Naive thymus-derived CD4-positive, alpha-beta T cell (primary cell): ENCODE data around the gene EIF6. TPM values are rescaled to one million over a fixed set of nuclear protein-coding genes. Genes with fewer than 3 reads are reported as not detected.

Experiments
- ATAC-seq: fragments of 150-1000 bp; cut with Tn5 transposase; 2 replicates; pipeline ENCODE4 v1.10.0; 2021; ENCODE audit warnings: mild to moderate bottlenecking, moderate library complexity
- CTCF ChIA-PET: fragments of 350-600 bp; sonication (Branson Sonifier 250); formaldehyde crosslinking; loops from one replicate; lab custom pipeline; 2021; ENCODE audit warnings: antibody characterized with exemption; lab: Charles Lee
- POLR2A ChIA-PET: fragments of 350-600 bp; sonication (Branson Sonifier 250); formaldehyde crosslinking; loops from one replicate; lab custom pipeline; 2021; ENCODE audit warnings: antibody characterized with exemption, inconsistent platforms; lab: Charles Lee
- DNase-seq, 9 donors: peaks; one replicate each; pipeline versions ENCODE4 v3.0.0 to v3.0.0-alpha.2; 2020 to 2022; ENCODE audit warnings: mixed read lengths in 1 of 9
- H3K27ac ChIP-seq: one replicate; pipeline ENCODE4 v1.7.0; 2013; ENCODE audit warnings: mild to moderate bottlenecking, low read depth, low read length, moderate library complexity
- H3K27me3 ChIP-seq, 2 donors: one replicate each; pipeline ENCODE4 v1.7.0; 2013; ENCODE audit warnings: low read length in 2 of 2, mild to moderate bottlenecking in 2 of 2, moderate library complexity in 2 of 2; ENCODE audit not compliant: control insufficient read depth in 2 of 2, insufficient read depth in 2 of 2
- H3K36me3 ChIP-seq, 3 experiments: 1 replicate in 2 of 3; 2 replicates in 1 of 3; pipeline ENCODE4 v1.7.0; 2013; ENCODE audit warnings: low read length in 3 of 3, mild to moderate bottlenecking in 3 of 3, moderate library complexity in 1 of 3; ENCODE audit not compliant: insufficient read depth in 3 of 3, control insufficient read depth in 2 of 3
- H3K4me1 ChIP-seq, 2 donors: one replicate each; pipeline ENCODE4 v1.7.0; 2013; ENCODE audit warnings: low read length in 2 of 2, mild to moderate bottlenecking in 2 of 2, moderate library complexity in 1 of 2; ENCODE audit not compliant: control insufficient read depth in 2 of 2, insufficient read depth in 2 of 2
- H3K4me3 ChIP-seq: 2 replicates; pipeline ENCODE4 v1.7.0; 2013; ENCODE audit warnings: mild to moderate bottlenecking, low read length
- H3K9me3 ChIP-seq, 3 experiments: 1 replicate in 2 of 3; 2 replicates in 1 of 3; pipeline ENCODE4 v1.7.0; 2013; ENCODE audit warnings: low read length in 3 of 3; ENCODE audit not compliant: control insufficient read depth in 2 of 3
- H3K27ac Mint-ChIP-seq, 9 donors: one replicate each; pipeline ENCODE4 v1.8.0; 2020 to 2022; ENCODE audit warnings: mixed read lengths in 9 of 9, mild to moderate bottlenecking in 8 of 9, moderate library complexity in 5 of 9, inconsistent platforms in 2 of 9
- H3K27me3 Mint-ChIP-seq, 5 donors: one replicate each; pipeline ENCODE4 v1.8.0; 2021 to 2022; ENCODE audit warnings: mixed read lengths in 5 of 5, mild to moderate bottlenecking in 1 of 5
- H3K36me3 Mint-ChIP-seq, 5 donors: one replicate each; pipeline ENCODE4 v1.8.0; 2020 to 2022; ENCODE audit warnings: mixed read lengths in 5 of 5, mild to moderate bottlenecking in 3 of 5, inconsistent platforms in 1 of 5
- H3K4me1 Mint-ChIP-seq, 7 donors: one replicate each; pipeline ENCODE4 v1.8.0; 2020 to 2022; ENCODE audit warnings: mixed read lengths in 7 of 7, mild to moderate bottlenecking in 3 of 7, inconsistent platforms in 1 of 7
- H3K4me3 Mint-ChIP-seq, 10 donors: one replicate each; pipeline ENCODE4 v1.8.0; 2020 to 2022; ENCODE audit warnings: mild to moderate bottlenecking in 10 of 10, mixed read lengths in 10 of 10, moderate library complexity in 6 of 10, inconsistent platforms in 2 of 10
- H3K9me3 Mint-ChIP-seq, 11 donors: one replicate each; pipeline ENCODE4 v1.8.0; 2020 to 2022; ENCODE audit warnings: mixed read lengths in 11 of 11, mild to moderate bottlenecking in 4 of 11, inconsistent platforms in 1 of 11, moderate library complexity in 1 of 11
- intact Hi-C, 2 donors: fragments of 100-400 bp; cut with micrococcal nuclease; formaldehyde crosslinking; loops; one replicate each; pipeline ENCODE4 v1.15.1; 2023
- polyA plus RNA-seq, 2 donors: library from polyadenylated mRNA; unstranded; fragments of 300-500 nt; fragmentation: Illumina TruSeq; gene quantifications; one replicate each; pipeline ENCODE4 v1.2.3, GENCODE V29; 2021
- total RNA-seq, 6 experiments: library from RNA in 5 of 6; stranded (reverse) in 5 of 6; gene quantifications; 1 replicate in 5 of 6; 2 replicates in 1 of 6; pipeline ENCODE4 v1.2.3 and lab custom pipeline; 2021 to 2026

The EIF6 gene
- total and polyA plus RNA-seq, 7 experiments from 2014 or later = 35.4 to 150 (median 55.2) TPM

GRCh38 chr20:35314816-35315631, 30.5 kb upstream of the EIF6 start:
- peak overlapping the region in 1 of 10 donors; percentile 59 for H3K4me3 Mint-ChIP-seq
- POLR2A ChIA-PET = no interaction called here
- intact Hi-C loops = no loop called here

GRCh38 chr20:35312318-35312717, 27.7 kb upstream of the EIF6 start:
- no peaks in the 10 kb centered on the region for H3K27me3 Mint-ChIP-seq
- no peak for ATAC-seq
- Histone ChIP-seq H3K27me3 (no peaks in the 10 kb centered on the region), H3K4me1 (peaks cover 0 to 5% of the 10 kb centered on the region in 2 donors), H3K36me3 (peaks cover 0 to 12% (median 0%) of the 10 kb centered on the region in 3 experiments), H3K9me3 (no peaks in the 10 kb centered on the region), H3K27ac (no peak overlapping the region), H3K4me3 (no peak overlapping the region)
- H3K4me1 Mint-ChIP-seq = peaks cover 5 to 50% (median 9%) of the 10 kb centered on the region in 7 donors
- peak overlapping the region in 1 of 10 donors; percentile 19 for H3K4me3 Mint-ChIP-seq
- intact Hi-C loops = no loop called here
- no peaks in the 10 kb centered on the region for H3K9me3 Mint-ChIP-seq
- peaks cover 0 to 20% (median 15%) of the 10 kb centered on the region in 5 donors for H3K36me3 Mint-ChIP-seq
- CTCF ChIA-PET = interaction anchor here (0.7 kb wide), 1 partner anchor 20 kb away, joined by 3 read pairs; no protein-coding TSS in a partner anchor
- no peak for DNase-seq
- H3K27ac Mint-ChIP-seq = peak overlapping the region in 1 of 9 donors; percentile 56
- POLR2A ChIA-PET = no interaction called here

More at GRCh38 chr20:35314816-35315631, 30.5 kb upstream of the EIF6 start:
- Histone ChIP-seq H3K36me3 (peaks cover 0 to 5% (median 0%) of the 10 kb centered on the region in 3 experiments), H3K4me1 (peaks cover 0 to 5% of the 10 kb centered on the region in 2 donors), H3K4me3 (no peak overlapping the region), H3K27me3 (no peaks in the 10 kb centered on the region), H3K27ac (no peak overlapping the region), H3K9me3 (no peaks in the 10 kb centered on the region)
- CTCF ChIA-PET = interaction anchor here (1.4 kb wide), 1 partner anchor 11 kb away, joined by 5 read pairs; no protein-coding TSS in a partner anchor
- no peak for DNase-seq
- no peak for ATAC-seq
- H3K27ac Mint-ChIP-seq = peak overlapping the region; percentile 3 to 81 (median 57)
- H3K9me3 Mint-ChIP-seq = no peaks in the 10 kb centered on the region
- H3K27me3 Mint-ChIP-seq = no peaks in the 10 kb centered on the region
- H3K36me3 Mint-ChIP-seq = peaks cover 0 to 19% (median 15%) of the 10 kb centered on the region in 5 donors
- peaks cover 5 to 64% (median 13%) of the 10 kb centered on the region in 7 donors for H3K4me1 Mint-ChIP-seq

DNA sequence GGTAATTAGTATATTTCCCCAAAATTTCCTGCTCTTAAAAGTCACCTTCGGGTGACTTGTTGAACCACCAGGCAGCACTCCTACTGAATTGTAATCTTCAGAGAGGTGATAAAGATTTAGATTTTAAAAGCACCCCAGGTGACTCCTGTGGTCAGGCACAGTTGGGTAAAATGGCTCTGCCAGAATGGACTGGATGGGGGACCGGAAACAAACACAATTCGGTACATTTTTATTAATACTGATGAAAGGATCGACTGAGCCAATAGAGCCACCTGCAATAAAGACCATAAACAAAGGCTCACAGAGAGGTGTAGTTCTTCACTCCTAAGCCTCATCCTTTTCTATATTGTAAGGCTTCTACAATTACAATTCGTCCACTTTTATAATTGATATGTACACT, 27.2 kb upstream of the EIF6 start:
- CTCF ChIA-PET = no interaction called here
- peaks cover 5 to 55% (median 9%) of the 10 kb centered on the region in 7 donors for H3K4me1 Mint-ChIP-seq

GRCh38 chr20:35311409-35311808, 26.8 kb upstream of the EIF6 start:
- Histone ChIP-seq H3K4me3 (no peak overlapping the region), H3K9me3 (no peaks in the 10 kb centered on the region), H3K27ac (no peak overlapping the region), H3K27me3 (no peaks in the 10 kb centered on the region), H3K36me3 (peaks cover 0 to 14% (median 0%) of the 10 kb centered on the region in 3 experiments), H3K4me1 (peaks cover 0 to 5% of the 10 kb centered on the region in 2 donors)
- H3K4me3 Mint-ChIP-seq = no peak overlapping the region
- intact Hi-C loops = no loop called here
- POLR2A ChIA-PET = no interaction called here
- CTCF ChIA-PET = no interaction called here
- no peaks in the 10 kb centered on the region for H3K9me3 Mint-ChIP-seq
- peaks cover 0 to 20% (median 15%) of the 10 kb centered on the region in 5 donors for H3K36me3 Mint-ChIP-seq
- peaks cover 5 to 56% (median 9%) of the 10 kb centered on the region in 7 donors for H3K4me1 Mint-ChIP-seq
- ATAC-seq (no peak), DNase-seq (peak in 1 of 9 donors; percentile 54)
- no peak overlapping the region for H3K27ac Mint-ChIP-seq
- no peaks in the 10 kb centered on the region for H3K27me3 Mint-ChIP-seq

More for the DNA sequence above, 27.2 kb upstream of the EIF6 start:
- Mint-ChIP-seq H3K4me3 (peak overlapping the region in 1 of 10 donors; percentile 19), H3K27ac (peak overlapping the region in 1 of 9 donors; percentile 9), H3K36me3 (peaks cover 0 to 20% (median 15%) of the 10 kb centered on the region in 5 donors), H3K27me3 (no peaks in the 10 kb centered on the region), H3K9me3 (no peaks in the 10 kb centered on the region)
- Histone ChIP-seq H3K27ac (no peak overlapping the region), H3K27me3 (no peaks in the 10 kb centered on the region), H3K36me3 (peaks cover 0 to 12% (median 0%) of the 10 kb centered on the region in 3 experiments), H3K4me1 (peaks cover 0 to 5% of the 10 kb centered on the region in 2 donors), H3K9me3 (no peaks in the 10 kb centered on the region), H3K4me3 (no peak overlapping the region)
- POLR2A ChIA-PET = no interaction called here
- ATAC-seq (no peak), DNase-seq (no peak)
- intact Hi-C loops = no loop called here

GRCh38 chr20:35307666-35308653, 23.4 kb upstream of the EIF6 start:
- no peaks in the 10 kb centered on the region for H3K9me3 ChIP-seq
- ChIA-PET CTCF (interaction anchor here (1.1 kb wide), 2 partner anchors 9 to 12 kb away, joined by 3 read pairs; no protein-coding TSS in a partner anchor), POLR2A (interaction anchor here (0.5 kb wide), 1 partner anchor 19 kb away, joined by 5 read pairs; no protein-coding TSS in a partner anchor)
- peaks cover 0 to 19% (median 0%) of the 10 kb centered on the region in 3 experiments for H3K36me3 ChIP-seq
- Mint-ChIP-seq H3K36me3 (peaks cover 0 to 16% (median 10%) of the 10 kb centered on the region in 5 donors), H3K9me3 (no peaks in the 10 kb centered on the region), H3K4me3 (no peak overlapping the region), H3K4me1 (peaks cover 0 to 60% (median 9%) of the 10 kb centered on the region in 7 donors), H3K27me3 (no peaks in the 10 kb centered on the region), H3K27ac (peak overlapping the region in 3 of 9 donors; percentile 8 to 67 (median 10))
- ATAC-seq (no peak), DNase-seq (no peak)
- no peak overlapping the region for H3K27ac ChIP-seq
- no peak overlapping the region for H3K4me3 ChIP-seq
- no peaks in the 10 kb centered on the region for H3K4me1 ChIP-seq
- no peaks in the 10 kb centered on the region for H3K27me3 ChIP-seq
- intact Hi-C loops = loop anchor here in 1 of 2 donors (1.0 kb wide), 1 partner anchor 474 kb away; no protein-coding TSS in a partner anchor
